ENCODE measurements around the gene SARM1.
"Not testable (repeated sequence)": the region's sequence is repeated elsewhere in the genome, so short reads cannot be mapped to it uniquely, and the experiment has no call there.

Gene SARM1

DNA sequence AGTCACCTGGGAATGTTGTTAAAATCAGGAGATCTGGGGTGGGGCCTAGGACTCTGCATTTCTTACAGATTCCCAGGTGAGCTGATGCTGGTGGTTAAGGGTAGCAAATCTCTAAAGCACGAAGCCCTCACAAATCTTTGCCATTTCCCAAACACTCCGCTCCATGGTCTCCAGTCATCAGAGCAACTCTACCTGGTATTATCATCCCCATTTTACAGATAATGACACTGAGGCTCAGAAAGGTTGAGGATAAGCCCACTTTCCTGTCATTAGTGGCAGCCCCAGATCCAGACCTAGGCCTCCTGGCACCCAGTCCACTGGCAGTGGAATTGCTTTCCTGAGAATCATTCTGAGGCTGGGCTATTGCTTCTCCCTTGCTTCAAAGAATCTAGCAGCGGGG is 25.8 kb downstream of the SARM1 start:
- DNase-seq, result no peak

- no peak for DNase-seq
Observed at GRCh38 chr17:28397687-28398279, 26.3 kb downstream of the SARM1 start.

DNA sequence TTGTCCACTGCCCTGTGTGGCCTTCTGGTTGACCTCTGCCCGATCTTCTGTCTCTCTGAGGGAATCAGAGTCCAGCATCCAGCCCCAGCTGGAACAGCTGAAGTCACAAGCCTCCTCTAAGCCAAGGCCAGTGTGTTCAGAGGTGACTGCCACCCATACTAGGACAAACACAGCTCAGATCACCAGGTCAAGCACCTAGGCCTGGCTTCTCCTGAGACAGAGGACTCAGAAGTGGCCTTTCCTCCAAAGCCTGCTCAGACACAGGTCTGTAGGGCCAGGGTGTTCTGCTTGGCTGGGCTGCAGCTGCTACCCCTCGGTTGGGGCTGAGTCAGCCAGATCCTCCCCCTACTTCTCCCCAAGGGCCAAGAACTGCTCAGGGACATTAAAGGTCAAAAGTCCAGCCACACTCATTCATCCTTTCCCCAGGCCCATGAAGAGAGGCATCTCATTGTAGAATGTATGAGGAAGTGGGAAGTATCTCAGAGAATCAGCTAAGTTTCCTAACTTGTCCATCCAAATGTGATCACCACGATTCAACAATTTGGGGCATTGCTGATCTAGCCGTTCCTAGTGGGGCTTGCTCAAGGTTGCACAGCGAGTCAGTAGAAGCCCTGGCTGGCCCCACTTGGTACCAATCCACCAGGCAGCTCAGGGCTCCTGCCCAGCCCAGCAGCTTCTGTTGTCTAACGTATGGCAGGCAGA is 26.9 kb downstream of the SARM1 start:
- DNase-seq, result no peak

DNA sequence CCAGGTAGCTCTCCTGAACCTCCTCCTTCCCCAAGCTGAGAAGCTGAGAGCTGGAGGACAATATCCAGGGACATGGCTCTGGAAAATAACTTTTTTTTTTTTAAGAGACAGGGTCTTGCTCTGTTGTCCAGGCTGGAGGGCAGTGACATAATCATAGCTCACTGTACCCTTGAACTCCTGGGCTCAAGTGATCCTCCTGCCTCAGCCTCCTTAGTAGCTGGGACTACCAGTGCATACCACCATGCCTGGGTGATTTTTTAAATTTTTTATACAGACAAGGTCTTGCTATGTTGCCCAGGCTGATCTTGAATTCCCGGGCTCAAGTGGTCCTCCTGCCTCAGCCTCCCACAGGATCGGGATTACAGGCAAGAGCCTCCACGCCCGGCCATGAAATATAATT is 28.3 kb downstream of the SARM1 start:
- DNase-seq, result no peak

GRCh38 chr17:28402224-28402630 is 30.7 kb downstream of the SARM1 start:
- DNase-seq, result no peak

- DNase-seq, result no peak
Observed at GRCh38 chr17:28402844-28403243, 31.4 kb downstream of the SARM1 start.

DNA sequence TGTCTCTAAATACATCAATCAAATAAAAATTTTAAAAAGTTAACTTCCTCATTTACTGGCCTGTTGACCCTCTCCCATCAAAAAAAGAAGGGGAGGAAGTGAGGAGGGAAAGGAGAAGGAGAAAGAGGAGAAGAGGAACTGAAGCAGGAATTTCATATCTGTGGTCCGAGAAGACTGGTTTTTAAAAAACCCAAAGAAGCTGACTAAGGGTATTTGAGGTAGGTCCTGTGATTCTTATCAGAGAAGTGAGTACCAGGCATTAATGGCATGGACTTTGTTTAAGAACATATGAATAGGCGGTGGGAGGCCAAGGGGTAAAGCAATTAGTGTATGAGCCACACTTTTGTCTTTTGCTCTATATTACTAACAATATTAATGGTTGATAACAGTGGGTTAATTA is 32.5 kb downstream of the SARM1 start:
- DNase-seq, result no peak

- no peak for DNase-seq
Observed at GRCh38 chr17:28404461-28404811, 32.9 kb downstream of the SARM1 start.

DNA sequence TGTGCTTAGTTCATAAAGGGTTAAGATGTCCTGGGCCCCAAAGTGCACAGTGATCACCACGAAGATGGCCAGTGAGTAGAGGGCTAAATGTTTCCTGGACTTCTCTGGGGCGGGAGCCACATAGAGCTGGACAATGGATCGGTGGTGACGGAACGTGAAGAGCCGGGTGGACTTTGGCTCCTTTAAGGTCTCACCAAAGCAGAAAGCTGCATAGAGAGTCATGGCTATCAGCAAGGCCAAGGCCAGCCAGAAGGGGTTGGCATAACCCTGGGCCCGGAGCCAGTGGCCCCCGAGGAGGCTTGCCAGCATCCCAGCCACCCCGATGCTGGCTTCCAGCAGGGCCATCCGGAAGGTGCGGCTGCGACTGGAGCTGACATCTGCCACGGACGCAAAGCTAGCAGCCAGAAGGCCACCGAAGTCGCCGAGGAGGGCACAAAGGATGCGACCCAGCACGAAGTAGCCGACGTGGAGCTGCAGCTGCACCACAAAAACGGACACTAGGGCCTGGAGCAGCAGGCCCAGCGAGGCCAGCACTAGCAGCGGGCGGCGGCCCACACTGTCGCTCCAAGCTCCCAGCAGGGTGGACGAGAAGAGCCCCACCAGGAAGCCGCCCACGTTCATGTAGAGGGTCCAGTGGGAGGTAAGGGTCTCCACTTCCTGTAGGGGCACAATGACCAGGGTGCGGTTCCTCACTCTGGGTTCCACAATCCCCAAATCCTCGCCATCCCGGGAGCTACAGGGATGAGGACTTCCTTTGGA is 33.5 kb downstream of the SARM1 start:
- no peak for DNase-seq

GRCh38 chr17:28405632-28406472 is 34.4 kb downstream of the SARM1 start, which contains the start of gene SLC46A1:
Gene SLC46A1, minus strand, starts transcription at chr17:28406212. Its CDS starts 98 bp downstream, at chr17:28406114.
- DNase-seq, result no peak

- no peak for DNase-seq
Observed at GRCh38 chr17:28406473-28406814, 35.0 kb downstream of the SARM1 start.

DNA sequence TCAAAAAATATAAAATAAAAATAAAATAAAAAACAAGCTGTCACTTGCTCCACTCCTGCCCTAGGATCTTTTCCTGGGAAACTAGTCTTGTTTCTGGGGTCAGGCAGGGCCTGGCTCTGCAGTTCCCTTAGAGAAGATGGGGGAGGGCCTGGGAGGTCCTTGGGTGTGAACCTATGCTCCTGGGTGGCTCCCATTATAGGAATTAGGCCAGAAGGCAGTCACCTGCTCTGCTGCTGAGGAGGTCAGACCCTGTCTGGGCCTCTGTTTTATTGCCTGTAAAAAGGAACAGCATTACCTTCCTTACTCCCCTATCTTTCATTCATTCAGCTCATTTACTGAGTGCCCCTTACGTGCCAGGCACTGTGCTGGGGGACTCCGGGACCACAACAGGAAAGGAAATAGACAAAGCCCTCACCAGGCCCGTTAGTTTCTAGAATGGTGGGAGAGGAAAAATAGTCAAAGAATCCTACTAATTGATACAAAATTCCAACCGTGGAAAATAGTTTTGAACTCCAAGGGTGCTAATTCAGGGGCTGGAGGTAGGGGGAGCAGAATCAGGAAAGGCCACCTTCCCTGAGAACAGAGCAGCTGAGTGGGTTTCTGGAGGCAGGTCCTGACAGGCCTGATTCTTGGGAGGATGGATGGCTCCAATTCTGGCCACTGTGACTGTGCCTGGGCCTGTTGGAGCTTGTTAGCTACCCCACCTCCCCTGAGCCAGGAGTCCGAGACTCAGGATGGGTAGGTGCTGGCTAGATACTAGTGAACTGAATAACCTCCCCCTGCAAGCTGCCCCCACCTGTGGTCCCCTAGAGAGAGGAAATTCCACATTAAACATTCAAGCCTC is 35.9 kb downstream of the SARM1 start:
- no peak for DNase-seq

GRCh38 chr17:28407974-28408306 is 36.4 kb downstream of the SARM1 start:
- DNase-seq, result no peak

GRCh38 chr17:28412099-28412498 is 40.6 kb downstream of the SARM1 start:
- no peak for DNase-seq

GRCh38 chr17:28413804-28414203 is 42.3 kb downstream of the SARM1 start:
- DNase-seq, result no peak

GRCh38 chr17:28415886-28416285 is 44.4 kb downstream of the SARM1 start:
- DNase-seq, result no peak

GRCh38 chr17:28416703-28417311 is 45.3 kb downstream of the SARM1 start:
- DNase-seq, result peak; percentile 32

DNA sequence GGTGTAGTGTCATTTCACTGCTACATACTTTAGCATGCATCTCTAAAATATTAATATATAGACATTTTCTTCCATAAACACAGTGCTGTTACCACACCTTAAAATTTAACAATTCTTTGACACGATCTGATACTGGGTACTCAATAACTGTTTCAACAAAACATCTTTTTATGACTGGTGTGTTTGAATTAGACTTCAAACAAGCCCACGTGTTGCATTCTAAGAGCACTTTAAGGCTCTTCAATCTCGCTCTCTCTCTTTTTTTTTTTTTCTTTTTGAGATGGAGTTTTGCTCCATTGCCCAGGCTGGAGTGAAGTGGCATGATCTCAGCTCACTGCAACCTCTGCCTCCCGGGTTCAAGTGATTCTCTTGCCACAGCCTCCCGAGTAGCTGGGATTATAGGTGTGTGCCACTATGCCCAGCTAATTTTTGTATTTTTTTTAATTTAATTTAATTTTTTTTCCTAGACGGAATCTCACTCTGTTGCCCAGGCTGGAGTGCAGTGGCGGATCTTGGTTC is 50.4 kb downstream of the SARM1 start:
- DNase-seq, result no peak

- no peak for DNase-seq
Observed at GRCh38 chr17:28425206-28425605, 53.7 kb downstream of the SARM1 start.

- no peak for DNase-seq
Observed at GRCh38 chr17:28426081-28426519, 54.6 kb downstream of the SARM1 start.

GRCh38 chr17:28427371-28427770 is 55.9 kb downstream of the SARM1 start:
- no peak for DNase-seq

DNA sequence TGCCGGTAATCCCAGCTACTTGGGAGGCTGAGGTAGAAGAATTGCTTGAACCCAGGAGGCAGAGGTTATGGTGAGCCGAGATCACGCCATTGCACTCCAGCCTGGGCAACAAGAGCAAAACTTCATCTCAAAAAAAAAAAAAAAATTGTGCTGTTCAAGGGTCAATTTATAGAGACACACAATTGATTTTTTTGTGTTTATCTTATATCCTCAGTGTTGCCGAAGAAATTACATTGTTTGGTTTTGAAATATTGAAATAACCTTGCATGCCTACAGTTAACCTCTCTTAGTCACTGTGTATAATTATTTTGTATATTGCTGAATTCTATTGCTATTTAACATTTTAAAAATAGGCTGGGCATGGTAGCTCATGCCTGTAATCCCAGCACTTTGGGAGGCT is 56.5 kb downstream of the SARM1 start:
- DNase-seq, result not testable (repeated sequence)

Measured in effector CD4-positive, alpha-beta T cell (primary cell).